HepG2 (cell line): Measurements from ENCODE around the gene PIK3R4.

ENCODE experiments used
- EZH2 ChIP-seq: conservative IDR thresholded peaks from 2 replicates; pipeline ENCODE4 v1.6.1; 2012; ENCODE audit warnings: mild to moderate bottlenecking, low read depth, low read length, moderate library complexity
- GPN1 ChIP-seq: sonication (generic); formaldehyde crosslinking; IDR thresholded peaks from 2 replicates; pipeline ENCODE4 v1.5.1; 2020; ENCODE audit warnings: missing genetic modification reagents, borderline replicate concordance
- RAD21 ChIP-seq: fragments of 450-650 bp; formaldehyde crosslinking; IDR thresholded peaks from 2 replicates; pipeline ENCODE4 v1.5.0; 2020; ENCODE audit warnings: mild to moderate bottlenecking
- SYNCRIP ChIP-seq: fragments of 200-400 bp; formaldehyde crosslinking; IDR thresholded peaks from 2 replicates; pipeline ENCODE4 v1.6.1; 2018; ENCODE audit warnings: mild to moderate bottlenecking, low read depth, low read length; ENCODE audit not compliant: insufficient read depth
- TCF12 ChIP-seq, 2 experiments: fragments of 450-650 bp in 1 of 2; sonication (generic) in 1 of 2; formaldehyde crosslinking in 1 of 2; IDR thresholded peaks; 2 replicates each; pipeline versions ENCODE4 v1.6.1 to v1.8.0; 2017 to 2022; ENCODE audit warnings: antibody characterized with exemption in 1 of 2, mild to moderate bottlenecking in 1 of 2, missing genetic modification reagents in 1 of 2, moderate library complexity in 1 of 2
- TF ChIP-seq, protein P1 (sequence below): sonication (generic); formaldehyde crosslinking; IDR thresholded peaks from 2 replicates; pipeline ENCODE4 v1.4.0; 2020; ENCODE audit warnings: mild to moderate bottlenecking, missing genetic modification reagents

DNA sequence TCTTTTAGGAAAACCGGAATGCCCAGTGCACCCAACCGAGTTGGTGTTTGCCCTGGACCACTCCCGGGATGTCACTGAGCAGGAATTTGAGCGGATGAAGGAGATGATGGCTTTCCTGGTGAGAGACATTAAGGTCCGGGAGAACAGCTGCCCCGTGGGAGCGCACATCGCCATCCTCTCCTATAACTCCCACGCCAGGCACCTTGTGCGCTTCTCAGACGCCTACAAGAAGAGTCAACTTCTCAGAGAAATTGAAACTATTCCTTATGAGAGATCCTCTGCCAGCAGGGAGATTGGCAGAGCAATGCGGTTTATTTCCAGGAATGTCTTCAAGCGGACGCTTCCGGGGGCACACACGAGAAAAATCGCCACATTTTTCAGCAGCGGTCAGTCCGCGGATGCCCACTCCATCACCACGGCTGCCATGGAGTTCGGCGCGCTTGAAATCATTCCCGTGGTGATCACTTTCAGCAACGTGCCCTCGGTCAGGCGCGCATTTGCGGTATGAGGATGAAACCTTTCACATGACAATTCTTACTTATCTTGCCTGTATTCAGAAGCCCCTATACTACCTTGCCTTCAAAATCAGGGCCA, 97.5 kb downstream of the PIK3R4 start:
- no peak for TF ChIP-seq RAD21 (CRISPR knock-in tag)
- no peak for TF ChIP-seq TCF12 (IDR thresholded peaks at IDR 0.05)
- no peak for TF ChIP-seq TCF12 (CRISPR knock-in tag; IDR thresholded peaks at IDR 0.05)
- TF ChIP-seq GPN1 = no peak
- TF ChIP-seq EZH2 = no peak
- TF ChIP-seq SYNCRIP = no peak
- TF ChIP-seq, protein P1, sequence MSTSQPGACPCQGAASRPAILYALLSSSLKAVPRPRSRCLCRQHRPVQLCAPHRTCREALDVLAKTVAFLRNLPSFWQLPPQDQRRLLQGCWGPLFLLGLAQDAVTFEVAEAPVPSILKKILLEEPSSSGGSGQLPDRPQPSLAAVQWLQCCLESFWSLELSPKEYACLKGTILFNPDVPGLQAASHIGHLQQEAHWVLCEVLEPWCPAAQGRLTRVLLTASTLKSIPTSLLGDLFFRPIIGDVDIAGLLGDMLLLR (CRISPR knock-in tag) = no peak
